OCI-LY3 (cell line): Measurements from ENCODE around the gene PNCK.

Experiments used
- H2AFZ ChIP-seq: fragments of 200-600, 300-600 bp; shearing (Covaris generic); 2 replicates; pipeline ENCODE4 v1.6.0; 2014; ENCODE audit warnings: antibody characterized with exemption, low read depth, low read length
- H3K27ac ChIP-seq: fragments of 200-600, 300-600 bp; sonication (generic); 2 replicates; pipeline ENCODE4 v1.5.1; 2014; ENCODE audit warnings: mild to moderate bottlenecking, low read length, moderate library complexity, mixed read lengths
- H3K27me3 ChIP-seq: fragments of 200-600, 300-600 bp; sonication (generic); 2 replicates; pipeline ENCODE4 v1.6.1; 2014; ENCODE audit warnings: low read depth, low read length, mixed read lengths
- H3K36me3 ChIP-seq: fragments of 200-600, 300-600 bp; sonication (generic); replicated peaks from 2 replicates; pipeline ENCODE3; 2014; ENCODE audit warnings: low read depth, low read length, mixed read lengths
- H3K4me1 ChIP-seq: fragments of 300-600, 200-600 bp; sonication (generic); 2 replicates; pipeline ENCODE4 v1.6.1; 2014; ENCODE audit warnings: low read length, mixed read lengths
- H3K4me2 ChIP-seq: fragments of 200-600, 300-600 bp; sonication (generic); 2 replicates; pipeline ENCODE4 v1.6.1; 2014; ENCODE audit warnings: low read length, mixed read lengths
- H3K4me3 ChIP-seq: fragments of 300-600, 200-600 bp; sonication (generic); 2 replicates; pipeline ENCODE4 v1.5.1; 2014; ENCODE audit warnings: antibody characterized with exemption, mild to moderate bottlenecking, low read length, moderate library complexity
- H3K79me2 ChIP-seq: fragments of 300-600, 200-600 bp; shearing (Covaris generic); 2 replicates; pipeline ENCODE4 v1.6.1; 2014; ENCODE audit warnings: mild to moderate bottlenecking, low read length, mixed read lengths
- H3K9ac ChIP-seq: fragments of 300-600, 200-600 bp; shearing (Covaris generic); 2 replicates; pipeline ENCODE4 v1.6.0; 2014; ENCODE audit warnings: mild to moderate bottlenecking, low read length, moderate library complexity
- H3K9me3 ChIP-seq: fragments of 200-600, 300-600 bp; shearing (Covaris generic); 2 replicates; pipeline ENCODE4 v1.6.1; 2014; ENCODE audit warnings: low read length, mixed read lengths; ENCODE audit not compliant: insufficient read depth
- H4K20me1 ChIP-seq: fragments of 200-600, 300-600 bp; sonication (generic); 2 replicates; pipeline ENCODE4 v1.6.1; 2016; ENCODE audit warnings: low read length, mixed read lengths; ENCODE audit not compliant: insufficient read depth
- CTCF ChIP-seq: fragments of 200-600, 300-600 bp; sonication (generic); IDR thresholded peaks from 2 replicates; pipeline ENCODE4 v1.5.1; 2014; ENCODE audit warnings: antibody characterized with exemption, low read length, low read depth
- EZH2phosphoT487 ChIP-seq: fragments of 200-600 bp; shearing (Covaris generic); IDR thresholded peaks from 2 replicates; pipeline ENCODE4 v1.6.1; 2018; ENCODE audit warnings: antibody characterized with exemption, mixed run types, low read depth

PNCK gene

GRCh38 chrX:153659268-153659667 is 14.3 kb downstream of the PNCK start:
- no peak overlapping the region for H2AFZ ChIP-seq
- H3K4me2 ChIP-seq, result no peak overlapping the region
- H3K79me2 ChIP-seq, result no peaks in the 10 kb centered on the region
- no peak overlapping the region for H3K27ac ChIP-seq
- H3K36me3 ChIP-seq, result no peaks in the 10 kb centered on the region
- TF ChIP-seq CTCF (no peak), EZH2phosphoT487 (no peak)
- H3K4me3 ChIP-seq, result no peak overlapping the region
- no peaks in the 10 kb centered on the region for H3K9me3 ChIP-seq
- no peaks in the 10 kb centered on the region for H4K20me1 ChIP-seq
- no peaks in the 10 kb centered on the region; the same call in 1 of the 2 replicates for H3K4me1 ChIP-seq
- H3K9ac ChIP-seq, result no peak overlapping the region
- H3K27me3 ChIP-seq, result peaks cover 8% of the 10 kb centered on the region; the same call in 1 of the 2 replicates

GRCh38 chrX:153657161-153657560 is 16.5 kb downstream of the PNCK start:
- H3K36me3 ChIP-seq, result no peaks in the 10 kb centered on the region

GRCh38 chrX:153653556-153653955 is 20.1 kb downstream of the PNCK start:
- H3K36me3 ChIP-seq, result no peaks in the 10 kb centered on the region
- no peaks in the 10 kb centered on the region for H4K20me1 ChIP-seq
- no peaks in the 10 kb centered on the region for H3K79me2 ChIP-seq
- no peak overlapping the region for H3K27ac ChIP-seq
- no peak overlapping the region for H3K9ac ChIP-seq
- H3K27me3 ChIP-seq, result no peaks in the 10 kb centered on the region
- TF ChIP-seq CTCF, result no peak
- no peak for TF ChIP-seq EZH2phosphoT487
- no peaks in the 10 kb centered on the region for H3K4me1 ChIP-seq
- H3K4me2 ChIP-seq, result no peak overlapping the region
- H2AFZ ChIP-seq, result no peak overlapping the region
- H3K9me3 ChIP-seq, result no peaks in the 10 kb centered on the region
- H3K4me3 ChIP-seq, result no peak overlapping the region

More at GRCh38 chrX:153657161-153657560, 16.5 kb downstream of the PNCK start:
- H3K9me3 ChIP-seq, result no peaks in the 10 kb centered on the region
- no peak overlapping the region for H2AFZ ChIP-seq
- no peak overlapping the region for H3K27ac ChIP-seq
- no peaks in the 10 kb centered on the region for H3K79me2 ChIP-seq
- no peak overlapping the region for H3K9ac ChIP-seq
- peaks cover 8% of the 10 kb centered on the region; the same call in 1 of the 2 replicates for H3K27me3 ChIP-seq
- H3K4me3 ChIP-seq, result no peak overlapping the region
- H3K4me1 ChIP-seq, result no peaks in the 10 kb centered on the region; the same call in 1 of the 2 replicates
- no peaks in the 10 kb centered on the region for H4K20me1 ChIP-seq
- no peak overlapping the region for H3K4me2 ChIP-seq
- TF ChIP-seq EZH2phosphoT487 (no peak), CTCF (no peak)

GRCh38 chrX:153651540-153652079 is 22.0 kb downstream of the PNCK start:
- H3K79me2 ChIP-seq, result no peaks in the 10 kb centered on the region
- H3K9ac ChIP-seq, result no peak overlapping the region
- no peaks in the 10 kb centered on the region for H4K20me1 ChIP-seq
- TF ChIP-seq CTCF, result peak; percentile 32
- no peak for TF ChIP-seq EZH2phosphoT487
- no peaks in the 10 kb centered on the region for H3K9me3 ChIP-seq
- no peaks in the 10 kb centered on the region for H3K27me3 ChIP-seq
- H3K4me2 ChIP-seq, result no peak overlapping the region
- H3K27ac ChIP-seq, result no peak overlapping the region
- H3K4me3 ChIP-seq, result no peak overlapping the region
- no peaks in the 10 kb centered on the region for H3K36me3 ChIP-seq
- no peak overlapping the region for H2AFZ ChIP-seq
- H3K4me1 ChIP-seq, result no peaks in the 10 kb centered on the region
